Measurements from ENCODE around the gene SNPH.

GRCh38 chr20:1337441-1337840 is 71.3 kb downstream of the SNPH start:
- no peak for TF ChIP-seq POLR2A (IDR thresholded peaks at IDR 0.05)
- TF ChIP-seq CTCF (IDR thresholded peaks at IDR 0.05), result no peak
